DMS53 (cell line): Measurements from ENCODE around the gene DNER.

Experiments used
- DNase-seq: peaks from one replicate; lab custom pipeline; 2025; lab: John Stamatoyannopoulos, UW

The DNER gene

GRCh38 chr2:229669841-229670240 lies 44.5 kb downstream of the DNER start:
- no peak for DNase-seq

- no peak for DNase-seq
Observed at GRCh38 chr2:229666811-229667210, 47.5 kb downstream of the DNER start.

- no peak for DNase-seq
Observed at GRCh38 chr2:229665158-229665557, 49.2 kb downstream of the DNER start.

GRCh38 chr2:229661478-229661877 lies 52.9 kb downstream of the DNER start:
- DNase-seq = no peak

- peak; percentile 28 for DNase-seq
Observed at GRCh38 chr2:229660951-229661350, 53.4 kb downstream of the DNER start.

GRCh38 chr2:229660391-229660790 lies 54.0 kb downstream of the DNER start:
- DNase-seq = no peak

- no peak for DNase-seq
Observed at GRCh38 chr2:229658004-229658403, 56.4 kb downstream of the DNER start.

GRCh38 chr2:229654437-229654836 lies 59.9 kb downstream of the DNER start:
- DNase-seq = no peak

- DNase-seq = no peak
Observed at GRCh38 chr2:229653531-229653930, 60.8 kb downstream of the DNER start.

- no peak for DNase-seq
Observed at GRCh38 chr2:229652796-229653195, 61.6 kb downstream of the DNER start.

GRCh38 chr2:229650901-229651300 lies 63.5 kb downstream of the DNER start:
- no peak for DNase-seq

GRCh38 chr2:229650059-229650458 lies 64.3 kb downstream of the DNER start:
- no peak for DNase-seq

- no peak for DNase-seq
Observed at GRCh38 chr2:229646186-229646723, 68.1 kb downstream of the DNER start.

- no peak for DNase-seq
Observed at GRCh38 chr2:229642371-229642770, 72.0 kb downstream of the DNER start.

- DNase-seq = no peak
Observed at GRCh38 chr2:229641676-229642075, 72.7 kb downstream of the DNER start.

- DNase-seq = no peak
Observed at GRCh38 chr2:229640636-229641035, 73.7 kb downstream of the DNER start.

GRCh38 chr2:229636571-229636970 lies 77.8 kb downstream of the DNER start:
- no peak for DNase-seq

GRCh38 chr2:229635371-229635680 lies 79.0 kb downstream of the DNER start:
- no peak for DNase-seq

- no peak for DNase-seq
Observed at GRCh38 chr2:229634601-229635370, 79.6 kb downstream of the DNER start.

GRCh38 chr2:229633556-229633955 lies 80.8 kb downstream of the DNER start:
- DNase-seq = no peak

- no peak for DNase-seq
Observed at GRCh38 chr2:229629039-229629438, 85.3 kb downstream of the DNER start.

- DNase-seq = no peak
Observed at GRCh38 chr2:229627728-229628127, 86.6 kb downstream of the DNER start.

GRCh38 chr2:229622495-229623355 lies 91.6 kb downstream of the DNER start:
- no peak for DNase-seq
